HG03159 (cell line): ENCODE measurements around the gene LMAN1L.
"Not testable (repeated sequence)": the region's sequence is repeated elsewhere in the genome, so short reads cannot be mapped to it uniquely, and the experiment has no call there.

Experiments used
- ATAC-seq: cut with Tn5 transposase; IDR thresholded peaks from one replicate; pipeline ENCODE4 v1.9.1; 2021; ENCODE audit warnings: mild to moderate bottlenecking, moderate library complexity; ENCODE audit not compliant: unreplicated experiment

Gene LMAN1L

DNA sequence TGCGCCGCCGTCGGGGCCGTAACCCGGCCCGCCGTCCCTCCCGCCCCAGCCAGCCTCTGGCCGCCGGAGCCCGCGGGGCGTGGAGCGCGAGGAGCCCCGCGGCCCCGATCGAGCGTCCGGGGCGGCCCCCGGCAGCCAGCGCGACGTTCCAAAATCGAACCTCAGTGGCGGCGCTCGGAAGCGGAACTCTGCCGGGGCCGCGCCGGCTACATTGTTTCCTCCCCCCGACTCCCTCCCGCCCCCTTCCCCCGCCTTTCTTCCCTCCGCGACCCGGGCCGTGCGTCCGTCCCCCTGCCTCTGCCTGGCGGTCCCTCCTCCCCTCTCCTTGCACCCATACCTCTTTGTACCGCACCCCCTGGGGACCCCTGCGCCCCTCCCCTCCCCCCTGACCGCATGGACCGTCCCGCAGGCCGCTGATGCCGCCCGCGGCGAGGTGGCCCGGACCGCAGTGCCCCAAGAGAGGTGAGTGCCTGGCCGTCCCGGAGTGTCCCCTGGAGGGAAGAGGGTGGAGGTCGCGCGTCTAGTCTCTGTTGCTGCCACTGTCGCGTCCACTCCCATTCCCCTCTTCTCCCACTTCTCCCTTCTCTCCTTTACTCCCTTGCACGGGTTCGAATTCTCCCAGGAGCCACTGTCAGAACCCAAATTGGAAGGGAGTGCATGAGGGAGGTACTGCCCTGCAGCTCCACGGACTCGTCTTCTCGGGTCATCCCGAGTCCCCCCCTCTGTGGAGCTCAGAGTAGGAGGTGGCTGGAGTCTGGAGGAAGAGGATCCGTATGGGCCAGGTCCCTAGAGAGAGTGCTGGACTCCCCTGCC, 30.2 kb upstream of the LMAN1L start:
- no peak for ATAC-seq

DNA sequence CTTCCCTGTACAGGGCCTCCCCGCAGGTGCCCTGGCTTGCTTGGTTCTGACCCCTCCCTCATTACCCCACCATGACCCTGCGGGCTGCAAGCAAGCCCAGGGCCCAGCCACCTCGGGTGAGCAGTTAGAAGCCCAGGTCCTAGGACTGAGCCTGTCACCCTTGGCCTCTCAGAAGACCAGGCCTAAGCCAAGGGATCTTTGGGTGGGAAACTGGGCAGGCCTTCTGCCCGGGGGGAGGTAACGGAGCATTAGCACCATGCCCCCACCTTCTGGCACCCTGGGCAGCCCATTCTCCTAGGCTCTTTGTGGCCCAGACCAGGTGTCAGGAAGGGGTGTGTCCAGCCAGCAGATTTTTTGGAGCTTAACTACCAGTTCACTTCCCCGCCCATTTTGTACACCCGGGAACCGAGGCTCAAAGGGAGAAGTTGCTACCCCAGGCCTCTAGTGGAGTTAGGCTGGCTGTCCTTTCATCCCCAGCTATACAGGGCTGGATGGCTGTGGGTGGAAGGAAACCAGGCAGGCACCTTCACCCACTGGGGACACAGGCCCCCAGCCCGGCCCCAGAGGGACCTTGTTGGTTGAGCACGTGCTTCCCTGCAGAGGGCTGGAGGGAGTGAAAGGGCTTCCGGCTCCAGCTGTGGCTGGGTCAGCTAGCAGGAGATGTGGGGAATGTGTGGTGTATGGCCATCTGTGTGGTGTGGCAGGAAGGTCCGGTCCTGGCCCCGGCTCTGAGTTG, 29.4 kb upstream of the LMAN1L start:
- ATAC-seq = no peak

DNA sequence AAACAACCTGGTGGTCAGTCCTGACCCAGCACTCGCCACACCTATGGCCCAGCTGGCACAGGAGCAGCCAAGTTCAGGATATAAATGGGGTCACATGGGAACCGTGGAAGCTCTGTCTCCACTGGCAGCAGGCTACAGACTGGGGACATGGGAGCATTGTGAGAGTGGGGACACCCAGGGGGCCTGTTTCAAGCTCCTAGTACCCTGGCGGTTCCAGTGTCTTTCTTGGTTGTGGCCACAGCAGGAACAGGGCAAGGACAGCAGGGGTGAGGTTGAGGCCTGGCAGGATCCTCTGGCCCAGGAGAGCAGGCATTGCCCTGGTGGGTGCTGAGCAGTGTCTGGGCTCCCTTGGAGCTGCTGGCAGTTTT, 28.8 kb upstream of the LMAN1L start:
- no peak for ATAC-seq

DNA sequence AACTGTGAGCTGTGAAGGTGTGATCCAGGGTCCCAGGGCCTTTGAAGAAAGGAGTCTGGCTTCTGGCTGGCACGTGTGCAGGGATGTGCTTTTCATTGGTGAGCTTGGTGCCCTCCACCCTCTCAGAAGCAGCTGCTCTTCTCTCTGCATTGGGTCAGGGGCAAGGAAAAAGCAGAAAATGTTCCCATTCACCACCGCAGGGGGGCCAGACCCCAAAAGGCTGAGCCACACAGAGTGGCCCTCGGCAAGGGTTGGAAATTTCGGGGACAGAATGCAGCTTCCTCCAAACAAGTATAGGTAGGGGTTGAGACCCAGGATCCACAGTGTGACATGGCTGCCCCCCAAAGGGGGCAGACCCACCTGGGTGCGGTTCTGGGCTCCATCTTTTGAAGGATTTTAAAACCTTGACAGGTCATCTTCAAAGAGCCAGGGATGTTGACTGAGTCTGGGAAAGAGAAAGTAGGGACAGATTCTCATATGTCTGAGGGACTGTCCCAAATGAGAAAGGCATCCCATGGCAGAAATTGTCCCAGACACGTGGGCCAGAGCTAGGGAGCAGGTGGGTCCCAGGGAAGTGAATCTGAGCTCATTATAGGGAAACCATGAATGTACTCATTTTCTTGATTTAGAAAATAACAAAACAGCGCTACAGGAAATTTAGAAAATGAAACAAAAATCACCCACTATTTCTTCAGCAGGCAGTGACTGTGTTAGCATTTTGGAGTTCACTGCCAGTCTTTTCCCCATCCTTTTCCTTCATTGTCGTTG, 28.0 kb upstream of the LMAN1L start:
- no peak for ATAC-seq

DNA sequence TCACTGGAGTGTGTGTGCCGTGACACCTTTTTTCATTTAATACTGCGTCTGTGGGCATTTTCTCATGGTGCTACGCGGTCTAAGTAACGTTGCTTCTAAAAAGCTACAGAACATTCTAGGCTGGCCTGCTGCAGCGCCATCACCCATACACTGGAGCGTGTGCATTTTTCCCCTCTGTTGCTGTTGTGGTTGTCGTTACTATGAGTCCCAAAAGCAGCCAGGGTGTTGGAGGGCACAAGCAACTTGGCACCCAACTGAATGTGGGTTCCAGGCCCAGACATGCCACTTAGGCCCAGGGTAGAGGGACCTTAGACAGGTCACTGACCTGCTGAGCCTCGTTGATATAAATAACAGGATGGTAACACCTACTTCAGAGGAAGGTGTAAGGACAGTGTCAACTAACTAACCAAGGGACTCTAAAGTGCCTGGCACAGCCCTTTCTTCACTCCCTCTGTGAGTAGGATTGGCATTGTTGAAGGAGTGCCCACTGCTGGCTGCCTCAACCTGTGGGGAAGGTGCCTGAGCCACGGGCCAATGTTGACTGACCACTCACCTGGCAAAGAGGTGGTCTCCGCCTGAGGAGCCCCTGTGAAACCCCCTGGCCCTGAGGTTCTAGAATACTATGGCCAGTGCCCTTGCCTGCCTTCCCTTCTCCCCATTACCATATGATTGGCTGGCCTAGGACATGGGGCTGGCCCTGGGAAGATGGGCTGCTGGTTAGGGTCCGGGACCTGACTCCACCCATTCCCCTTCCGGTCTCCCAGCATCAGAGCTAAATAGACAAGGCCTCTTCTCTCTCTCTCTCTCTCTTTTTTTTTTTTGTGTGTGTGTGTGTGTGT, 27.2 kb upstream of the LMAN1L start:
- ATAC-seq = no peak

DNA sequence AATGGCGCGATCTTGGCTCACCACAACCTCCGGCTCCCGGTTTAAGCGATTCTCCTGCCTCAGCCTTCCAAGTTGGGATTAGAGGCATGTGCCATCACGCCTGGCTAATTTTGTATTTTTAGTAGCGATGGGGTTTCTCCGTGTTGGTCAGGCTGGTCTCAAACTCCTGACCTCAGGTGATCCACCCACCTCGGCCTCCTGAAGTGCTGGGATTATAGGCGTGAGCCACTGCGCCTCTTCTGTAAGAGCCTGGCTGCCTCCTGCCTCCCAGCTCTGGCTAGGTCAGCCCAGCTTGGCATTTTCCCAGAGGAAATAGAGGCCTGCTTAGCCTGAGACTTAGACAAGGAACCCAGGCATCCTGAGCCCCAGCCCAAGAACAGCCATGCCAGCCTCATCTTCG, 26.6 kb upstream of the LMAN1L start:
- ATAC-seq = not testable (repeated sequence)

DNA sequence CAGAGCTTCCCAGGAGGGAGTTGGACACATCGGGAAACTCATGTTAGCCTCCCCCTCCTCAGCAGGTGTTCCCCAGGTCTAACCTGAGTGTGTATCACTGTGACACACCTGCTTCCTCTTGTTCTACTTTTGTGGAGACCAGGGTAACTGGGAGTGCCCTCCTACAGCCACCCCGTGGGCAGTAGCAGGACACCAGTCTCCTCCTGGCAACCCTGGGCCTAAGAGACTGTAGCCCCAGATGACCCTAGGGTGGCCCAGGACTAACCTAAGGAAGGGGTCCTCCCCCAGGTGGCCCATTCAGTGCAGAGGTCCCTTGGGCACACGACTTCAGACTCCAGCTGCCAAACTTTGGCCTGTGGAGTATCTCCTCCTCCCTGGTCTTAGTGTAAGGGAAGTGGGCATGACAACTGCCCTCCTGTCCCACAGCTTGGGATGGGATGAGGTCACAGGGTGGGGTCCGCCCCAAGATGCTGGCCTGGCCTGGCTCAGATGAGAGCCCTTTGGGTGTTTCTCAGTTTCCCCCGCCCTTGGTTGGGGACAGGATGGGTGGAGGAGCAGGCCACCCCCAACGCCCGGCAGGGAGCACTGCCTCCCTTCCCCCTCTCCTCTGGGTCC, 26.0 kb upstream of the LMAN1L start:
- no peak for ATAC-seq

DNA sequence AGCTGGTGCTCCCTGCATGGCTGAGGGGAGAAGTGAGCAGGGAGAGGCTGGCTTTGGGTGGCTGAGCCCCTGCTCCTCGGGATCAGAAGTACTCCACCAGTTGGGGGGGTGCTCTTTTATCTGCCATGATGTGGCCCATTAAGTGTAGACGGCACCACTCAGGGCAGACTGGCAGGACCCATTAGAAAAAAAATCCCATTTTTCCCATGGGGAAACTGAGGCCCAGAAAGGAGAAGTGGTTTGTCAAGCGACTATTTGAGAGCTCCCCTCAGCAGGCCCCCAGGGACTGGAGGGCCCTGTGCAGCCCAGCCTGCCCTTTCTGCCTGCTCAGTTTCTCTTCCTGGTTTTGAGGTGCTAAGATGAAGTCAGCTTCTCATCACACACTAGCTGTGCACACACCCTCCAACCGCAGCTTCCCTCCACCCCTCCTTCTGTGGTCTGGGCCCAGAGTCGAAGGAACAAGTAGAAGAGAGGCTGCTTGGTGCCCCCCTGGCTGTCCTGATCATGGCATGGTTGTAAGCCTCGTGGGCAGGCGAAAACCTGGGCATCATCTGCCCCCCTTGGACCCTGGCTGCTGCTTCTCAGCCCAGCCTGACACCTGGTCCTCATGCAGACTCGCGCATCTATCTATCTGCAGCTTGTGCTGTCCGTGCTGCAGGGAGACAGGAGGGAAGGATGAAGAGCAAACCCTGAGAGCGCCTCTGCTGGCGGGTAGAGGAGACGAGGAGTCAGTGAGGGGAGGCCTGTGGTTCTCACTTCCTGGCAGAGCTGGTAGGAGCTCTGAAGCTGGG, 25.2 kb upstream of the LMAN1L start:
- ATAC-seq = peak; percentile 48

DNA sequence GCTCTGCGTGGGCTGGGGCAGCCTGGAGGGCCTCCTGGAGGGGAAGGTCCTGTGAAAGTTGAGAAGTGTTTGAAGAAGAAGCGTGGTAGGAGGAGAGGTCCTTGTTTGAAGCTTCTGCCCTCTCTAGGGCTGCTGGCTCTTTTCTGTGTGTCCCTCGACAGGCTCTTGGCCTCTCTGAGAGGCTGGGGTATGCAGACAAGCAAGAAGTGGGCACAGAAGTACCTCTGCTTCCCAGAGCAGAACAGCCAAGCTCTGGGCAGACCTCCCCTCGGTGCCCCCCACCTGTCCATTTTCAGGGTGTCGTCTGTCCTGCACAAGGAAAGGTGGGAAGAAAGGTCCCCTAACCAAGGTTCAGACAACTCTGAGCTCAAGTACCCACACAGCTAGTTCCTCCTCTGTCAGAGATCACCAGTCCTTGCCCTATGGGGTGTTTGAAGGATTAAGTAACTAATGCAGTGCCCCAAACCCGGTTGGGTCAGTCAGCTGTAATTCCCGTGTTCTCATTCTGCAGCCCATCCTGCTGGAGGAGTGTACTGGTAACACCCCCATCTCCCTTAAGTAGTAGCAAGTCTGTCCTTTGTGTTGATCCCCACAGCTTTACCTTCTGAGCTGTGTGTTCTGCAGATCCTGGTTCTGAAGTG, 24.5 kb upstream of the LMAN1L start:
- ATAC-seq = no peak

DNA sequence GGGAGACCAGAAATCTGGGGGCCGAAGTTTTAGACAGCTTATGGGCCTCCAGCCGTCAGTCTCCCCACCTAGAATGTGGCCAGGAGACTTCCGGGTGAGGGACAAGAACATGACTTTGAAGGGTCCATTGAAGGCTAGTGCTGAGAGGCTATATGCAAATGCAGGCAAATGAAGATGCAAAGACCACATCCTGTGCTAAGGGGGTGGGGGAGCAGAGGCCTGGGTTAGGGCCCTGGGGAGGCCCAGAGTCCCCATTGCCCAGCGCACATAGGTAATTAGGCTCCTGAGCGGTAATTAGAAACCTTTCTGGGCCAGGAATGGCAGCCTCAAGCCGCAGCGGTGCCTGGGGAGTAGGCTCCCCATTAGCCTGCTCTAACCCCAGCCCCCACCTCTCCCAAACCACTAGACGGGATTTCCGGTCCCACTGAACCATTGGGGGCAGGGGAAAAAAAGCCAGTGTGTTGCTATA, 23.9 kb upstream of the LMAN1L start:
- ATAC-seq = peak; percentile 35

DNA sequence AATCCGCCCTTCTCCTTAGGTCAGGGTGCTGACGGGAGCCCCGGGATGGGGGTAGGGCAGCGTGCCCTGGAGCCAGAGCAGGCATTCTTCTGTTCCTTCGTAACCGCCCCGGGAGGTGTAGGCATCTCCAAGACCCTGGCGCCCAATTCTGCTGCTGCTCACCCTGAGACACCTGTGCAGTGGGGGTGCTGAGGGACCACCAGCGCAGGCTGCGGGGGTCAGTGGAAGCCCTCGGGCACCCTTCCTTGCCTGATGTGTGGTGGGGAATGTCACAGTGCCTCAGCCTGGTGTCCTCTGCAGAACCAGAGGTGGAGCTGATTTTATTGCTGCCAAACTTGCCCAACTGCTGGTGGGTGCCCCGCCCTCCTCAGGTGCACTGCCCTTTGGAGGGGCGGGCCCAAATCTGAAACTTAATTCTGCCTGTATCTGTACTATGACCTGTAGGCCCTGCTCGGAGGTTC, 23.4 kb upstream of the LMAN1L start:
- peak; percentile 4 for ATAC-seq

DNA sequence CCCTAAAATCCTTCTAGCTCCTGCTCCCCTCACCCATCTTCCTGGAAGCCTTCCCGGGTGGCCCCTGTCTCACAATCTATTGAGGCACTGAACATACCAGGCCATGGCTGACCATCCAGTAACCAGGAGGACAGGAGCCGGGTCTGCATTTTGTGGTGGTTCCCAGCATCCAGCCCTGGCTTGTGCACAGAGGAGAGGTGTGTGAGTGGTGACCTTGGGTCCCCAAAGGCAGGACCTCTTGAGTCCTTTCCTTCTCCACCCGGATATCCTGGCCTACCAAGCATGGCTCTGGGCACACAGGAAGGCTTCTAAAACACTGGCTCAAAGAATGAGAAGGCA, 22.9 kb upstream of the LMAN1L start:
- ATAC-seq = no peak

DNA sequence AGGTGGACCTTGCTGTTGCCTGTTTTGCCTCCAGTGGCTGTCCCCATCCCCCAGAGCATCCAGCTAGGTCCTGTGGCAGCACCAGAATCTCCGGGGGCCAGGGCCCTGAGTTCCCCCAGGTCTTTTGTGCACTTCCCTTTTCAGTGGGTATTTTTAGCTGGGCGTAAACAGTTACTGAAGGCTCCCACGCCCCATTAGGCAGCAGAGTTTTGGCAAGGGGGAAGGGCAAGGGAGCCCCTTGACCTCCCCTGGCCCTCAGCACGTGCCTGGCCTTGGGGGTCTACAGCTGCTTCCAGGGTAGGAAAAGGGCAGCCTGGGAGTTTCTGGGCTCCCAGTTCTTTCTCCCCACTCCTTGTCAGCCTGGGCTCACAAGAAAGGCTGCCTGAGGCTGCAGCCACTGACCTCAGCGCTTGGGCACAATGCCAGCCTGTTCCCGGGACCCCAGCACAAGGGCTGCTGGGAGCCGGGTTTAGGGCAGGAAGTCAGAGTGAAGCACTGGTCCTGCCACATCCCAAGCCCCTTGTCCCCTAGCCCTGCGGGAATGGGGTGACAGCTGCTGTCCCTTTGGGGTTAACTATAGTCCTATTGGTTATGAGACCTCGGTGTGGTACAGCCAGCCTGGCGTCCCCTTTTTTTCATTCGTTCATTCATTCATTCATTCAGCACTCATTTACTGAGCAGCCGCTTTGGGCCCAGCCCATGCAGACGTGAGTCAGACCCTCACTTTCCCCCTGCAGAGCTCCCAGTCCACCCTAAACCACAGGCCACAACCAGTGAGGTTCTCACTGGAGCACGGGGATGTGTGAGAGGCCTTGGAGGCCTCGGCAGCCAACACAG, 22.3 kb upstream of the LMAN1L start:
- no peak for ATAC-seq

DNA sequence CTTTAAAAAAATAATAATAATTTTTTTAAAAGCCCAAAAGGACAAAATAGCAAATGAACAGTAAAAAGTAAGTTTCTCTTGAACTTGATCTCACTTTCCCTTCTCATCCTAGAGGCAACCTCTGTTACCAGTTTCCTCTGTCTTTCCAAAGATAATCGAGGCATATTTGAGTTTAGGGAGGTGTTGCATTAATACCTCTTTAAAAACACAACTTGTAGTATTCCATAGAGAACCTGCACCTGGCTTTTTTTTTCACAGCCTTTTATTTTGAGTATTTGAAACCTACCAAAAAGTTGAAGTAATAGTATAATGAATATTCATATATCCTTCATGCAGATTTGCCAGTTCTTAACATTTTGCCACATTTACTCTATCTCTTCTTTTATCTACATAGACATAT, 21.6 kb upstream of the LMAN1L start:
- no peak for ATAC-seq

DNA sequence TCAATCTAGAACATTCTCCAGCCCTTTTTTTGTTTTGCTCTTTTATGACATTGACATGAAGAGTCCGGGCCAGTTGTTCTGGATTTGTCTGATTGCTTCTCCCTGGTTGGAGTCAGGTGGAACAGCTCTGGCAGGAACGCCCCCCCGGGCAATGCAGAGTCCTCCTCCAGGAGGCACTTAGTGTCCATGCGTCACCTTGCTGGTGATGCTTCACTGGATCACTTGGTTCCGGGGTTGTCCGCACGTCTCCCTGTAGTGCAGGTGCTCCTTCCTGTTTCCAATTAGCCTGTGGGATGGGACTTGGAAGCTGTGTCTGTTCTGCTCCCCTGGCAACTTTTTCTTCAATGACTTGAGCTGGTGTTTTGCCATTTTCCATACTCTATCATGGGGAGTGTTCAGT, 21.0 kb upstream of the LMAN1L start:
- ATAC-seq = no peak

DNA sequence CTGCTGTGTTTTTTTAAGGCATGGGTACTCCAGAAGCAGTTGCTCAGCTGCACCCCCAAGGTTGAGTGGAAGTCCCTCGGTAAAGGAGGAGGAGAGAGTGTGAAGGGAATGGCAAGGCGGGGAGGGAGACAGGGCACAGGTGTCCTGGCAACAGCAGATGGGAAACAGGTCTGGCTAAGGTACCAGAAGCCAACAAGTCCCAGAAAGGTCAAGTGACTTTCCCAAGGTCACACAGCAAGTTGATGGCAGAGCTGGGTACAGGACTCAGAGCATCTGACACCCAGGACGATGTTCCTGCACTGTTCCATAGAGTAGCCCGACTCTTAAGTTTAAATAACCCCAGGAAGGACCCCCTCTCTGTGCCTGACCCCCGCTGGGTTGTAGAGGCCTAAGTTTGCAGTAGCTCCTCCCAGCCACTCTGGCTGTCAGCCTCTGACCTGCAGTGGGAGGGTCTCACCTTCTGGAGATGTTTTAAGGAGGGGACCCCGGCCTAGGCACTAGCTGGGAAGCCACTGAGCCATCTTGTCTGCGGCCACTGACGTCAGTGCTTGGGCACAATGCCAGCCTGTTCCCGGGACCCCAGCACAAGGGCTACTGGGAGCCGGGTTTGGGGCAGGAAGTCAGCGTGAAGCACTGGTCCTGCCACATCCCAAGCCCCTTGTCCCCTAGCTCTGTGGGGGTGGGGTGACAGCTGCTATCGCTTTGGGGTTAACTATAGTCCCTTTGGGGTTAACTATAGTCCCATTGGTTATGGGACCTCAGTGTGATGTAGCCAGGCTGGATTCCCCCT, 20.2 kb upstream of the LMAN1L start:
- ATAC-seq = no peak
